Mesendoderm (in vitro differentiated cells): Measurements from ENCODE around the gene PLEKHN1.

Source experiments
- DNase-seq: peaks from one replicate; pipeline ENCODE4 v3.0.0; 2013
- H2AK5ac ChIP-seq: 2 replicates; pipeline ENCODE4 v1.6.1; 2013; ENCODE audit warnings: low read length, inconsistent platforms
- H2BK120ac ChIP-seq: 2 replicates; pipeline ENCODE4 v1.6.1; 2013; ENCODE audit warnings: low read depth, mild to moderate bottlenecking, low read length, moderate library complexity, mixed read lengths
- H2BK15ac ChIP-seq: replicated peaks from 2 replicates; pipeline ENCODE4 v1.6.1; 2013; ENCODE audit warnings: low read depth, mild to moderate bottlenecking, moderate library complexity
- H2BK5ac ChIP-seq: 2 replicates; pipeline ENCODE4 v1.6.1; 2013; ENCODE audit warnings: low read length, inconsistent platforms
- H3K18ac ChIP-seq: 2 replicates; pipeline ENCODE4 v1.6.1; 2013; ENCODE audit warnings: mild to moderate bottlenecking, low read length, mixed read lengths
- H3K23ac ChIP-seq: one replicate; pipeline ENCODE4 v1.6.1; 2013; ENCODE audit warnings: low read length
- H3K27ac ChIP-seq: 2 replicates; pipeline ENCODE4 v1.5.1; 2013; ENCODE audit warnings: low read depth, mild to moderate bottlenecking, inconsistent platforms, low read length, moderate library complexity
- H3K27me3 ChIP-seq: 2 replicates; pipeline ENCODE4 v1.6.1; 2013; ENCODE audit warnings: low read length, control low read depth, mild to moderate bottlenecking, inconsistent platforms; ENCODE audit not compliant: insufficient read depth, poor library complexity
- H3K36me3 ChIP-seq: 2 replicates; pipeline ENCODE4 v1.6.1; 2013; ENCODE audit warnings: low read length, inconsistent platforms; ENCODE audit not compliant: control insufficient read depth, insufficient read depth
- H3K4ac ChIP-seq: one replicate; pipeline ENCODE4 v1.6.1; 2013; ENCODE audit warnings: low read depth, mild to moderate bottlenecking, low read length, moderate library complexity
- H3K4me1 ChIP-seq: 2 replicates; pipeline ENCODE4 v1.6.1; 2013; ENCODE audit warnings: low read depth, low read length, inconsistent platforms; ENCODE audit not compliant: control insufficient read depth
- H3K4me2 ChIP-seq: 2 replicates; pipeline ENCODE4 v1.6.1; 2013; ENCODE audit warnings: low read length
- H3K4me3 ChIP-seq: 2 replicates; pipeline ENCODE4 v1.5.1; 2013; ENCODE audit warnings: mild to moderate bottlenecking, low read length
- H3K56ac ChIP-seq: one replicate; pipeline ENCODE4 v1.6.1; 2013; ENCODE audit warnings: low read length
- H3K79me1 ChIP-seq: 2 replicates; pipeline ENCODE4 v1.6.1; 2013; ENCODE audit warnings: low read length, inconsistent platforms
- H3K79me2 ChIP-seq: 2 replicates; pipeline ENCODE4 v1.6.1; 2013; ENCODE audit warnings: mild to moderate bottlenecking, low read length; ENCODE audit not compliant: control insufficient read depth, insufficient read depth
- H3K9ac ChIP-seq: 2 replicates; pipeline ENCODE4 v1.6.1; 2013; ENCODE audit warnings: low read length, inconsistent platforms
- H4K5ac ChIP-seq: one replicate; pipeline ENCODE4 v1.6.1; 2013; ENCODE audit warnings: low read length
- H4K8ac ChIP-seq: one replicate; pipeline ENCODE4 v1.6.1; 2013; ENCODE audit warnings: low read depth, mild to moderate bottlenecking, control low read depth, low read length, moderate library complexity
- WGBS: extraction: QIAGEN DNeasy Blood & Tissue Kit; methylation state at CpG from one replicate; pipeline ENCODE4 v1.1.7; 2013; ENCODE audit warnings: low lambda C conversion rate, missing lambda C conversion rate; ENCODE audit not compliant: insufficient coverage; ENCODE audit errors: extremely low coverage; 5-methylcytosine and 5-hydroxymethylcytosine counted together

The PLEKHN1 gene

GRCh38 chr1:928825-929661 lies 37.2 kb upstream of the PLEKHN1 start:
- no CpG with 5 or more reads among the region's 40 CpGs for WGBS

GRCh38 chr1:929712-930632 lies 36.3 kb upstream of the PLEKHN1 start:
- H2AK5ac ChIP-seq, result no peak overlapping the region
- no CpG with 5 or more reads among the region's 40 CpGs for WGBS
- peaks cover 7% of the 10 kb centered on the region for H3K4me1 ChIP-seq
- no peak overlapping the region for H3K18ac ChIP-seq
- no peak overlapping the region for H3K4me3 ChIP-seq
- no peak overlapping the region for H3K56ac ChIP-seq
- no peak overlapping the region for H2BK5ac ChIP-seq
- no peak overlapping the region for H4K5ac ChIP-seq
- H4K8ac ChIP-seq, result no peak overlapping the region
- no peak overlapping the region for H3K27ac ChIP-seq
- H2BK120ac ChIP-seq, result no peak overlapping the region
- no peak overlapping the region for H3K4ac ChIP-seq
- DNase-seq, result no peak
- H3K36me3 ChIP-seq, result peaks cover 2% of the 10 kb centered on the region
- H3K27me3 ChIP-seq, result peaks cover 7% of the 10 kb centered on the region
- no peak overlapping the region for H3K23ac ChIP-seq
- H2BK15ac ChIP-seq, result no peak overlapping the region
- no peak overlapping the region for H3K9ac ChIP-seq
- H3K79me2 ChIP-seq, result no peaks in the 10 kb centered on the region
- H3K4me2 ChIP-seq, result no peak overlapping the region
- peaks cover 6% of the 10 kb centered on the region for H3K79me1 ChIP-seq

More at GRCh38 chr1:928825-929661, 37.2 kb upstream of the PLEKHN1 start:
- Histone ChIP-seq H2BK120ac (no peak overlapping the region), H3K9ac (no peak overlapping the region), H3K36me3 (peaks cover 2% of the 10 kb centered on the region), H3K56ac (no peak overlapping the region), H2AK5ac (no peak overlapping the region), H3K18ac (no peak overlapping the region), H4K5ac (no peak overlapping the region), H3K79me1 (peaks cover 6% of the 10 kb centered on the region), H4K8ac (no peak overlapping the region), H3K27me3 (peaks cover 7% of the 10 kb centered on the region), H3K4ac (no peak overlapping the region), H2BK5ac (no peak overlapping the region), H3K27ac (no peak overlapping the region), H3K4me3 (no peak overlapping the region), H3K4me1 (peaks cover 5% of the 10 kb centered on the region), H3K79me2 (no peaks in the 10 kb centered on the region), H2BK15ac (no peak overlapping the region), H3K23ac (no peak overlapping the region), H3K4me2 (no peak overlapping the region)
- DNase-seq, result no peak

GRCh38 chr1:930633-931138 lies 35.6 kb upstream of the PLEKHN1 start:
- Histone ChIP-seq H2AK5ac (no peak overlapping the region), H2BK5ac (no peak overlapping the region), H2BK120ac (no peak overlapping the region), H4K8ac (no peak overlapping the region), H3K9ac (no peak overlapping the region), H3K56ac (no peak overlapping the region), H3K27me3 (peaks cover 6% of the 10 kb centered on the region), H3K79me2 (no peaks in the 10 kb centered on the region), H3K18ac (no peak overlapping the region), H3K36me3 (peaks cover 2% of the 10 kb centered on the region), H3K79me1 (peaks cover 6% of the 10 kb centered on the region), H3K4me2 (no peak overlapping the region), H3K23ac (peak overlapping the region; percentile 15), H2BK15ac (no peak overlapping the region), H3K4me1 (peaks cover 13% of the 10 kb centered on the region), H3K27ac (no peak overlapping the region), H4K5ac (no peak overlapping the region), H3K4me3 (no peak overlapping the region), H3K4ac (no peak overlapping the region)
- DNase-seq, result no peak
- no CpG with 5 or more reads among the region's 18 CpGs for WGBS

GRCh38 chr1:931380-932172 lies 34.7 kb upstream of the PLEKHN1 start:
- Histone ChIP-seq H3K4ac (no peak overlapping the region), H3K23ac (no peak overlapping the region), H2BK15ac (no peak overlapping the region), H3K9ac (no peak overlapping the region), H4K8ac (no peak overlapping the region), H3K4me3 (no peak overlapping the region), H3K27me3 (no peaks in the 10 kb centered on the region), H3K56ac (peak overlapping the region; percentile 30), H2AK5ac (no peak overlapping the region), H3K79me2 (no peaks in the 10 kb centered on the region), H3K27ac (no peak overlapping the region), H2BK120ac (no peak overlapping the region), H3K4me2 (no peak overlapping the region), H2BK5ac (peak overlapping the region; percentile 11), H3K79me1 (peaks cover 2% of the 10 kb centered on the region), H3K4me1 (peaks cover 13% of the 10 kb centered on the region), H4K5ac (no peak overlapping the region), H3K18ac (no peak overlapping the region), H3K36me3 (peaks cover 2% of the 10 kb centered on the region)
- DNase-seq, result no peak
- no CpG with 5 or more reads among the region's 15 CpGs for WGBS

- H2BK120ac ChIP-seq, result no peak overlapping the region
- H3K4ac ChIP-seq, result no peak overlapping the region
- H2BK15ac ChIP-seq, result no peak overlapping the region
- H3K79me2 ChIP-seq, result no peaks in the 10 kb centered on the region
- no peak for DNase-seq
- H3K23ac ChIP-seq, result no peak overlapping the region
- no peak overlapping the region for H3K18ac ChIP-seq
- H3K4me3 ChIP-seq, result no peak overlapping the region
- no peak overlapping the region for H3K27ac ChIP-seq
- H3K27me3 ChIP-seq, result no peaks in the 10 kb centered on the region
- H2AK5ac ChIP-seq, result no peak overlapping the region
- peak overlapping the region; percentile 18 for H3K56ac ChIP-seq
- no peak overlapping the region for H4K8ac ChIP-seq
- H3K4me2 ChIP-seq, result no peak overlapping the region
- peaks cover 13% of the 10 kb centered on the region for H3K4me1 ChIP-seq
- H3K36me3 ChIP-seq, result peaks cover 2% of the 10 kb centered on the region
- no CpG with 5 or more reads among the region's 16 CpGs for WGBS
- H3K9ac ChIP-seq, result no peak overlapping the region
- H2BK5ac ChIP-seq, result no peak overlapping the region
- no peak overlapping the region for H4K5ac ChIP-seq
- H3K79me1 ChIP-seq, result no peaks in the 10 kb centered on the region
These were observed 34.1 kb upstream of the PLEKHN1 start for GRCh38 chr1:932173-932510.
